ENCODE results near the gene DKKL1. TPM values are rescaled to one million over a fixed set of nuclear protein-coding genes. Genes with fewer than 3 reads are reported as not detected.

DKKL1 gene
- total and polyA plus RNA-seq, 7 donors = 0.17 to 3.6 (median 1.9) TPM; not detected in 3

DNA sequence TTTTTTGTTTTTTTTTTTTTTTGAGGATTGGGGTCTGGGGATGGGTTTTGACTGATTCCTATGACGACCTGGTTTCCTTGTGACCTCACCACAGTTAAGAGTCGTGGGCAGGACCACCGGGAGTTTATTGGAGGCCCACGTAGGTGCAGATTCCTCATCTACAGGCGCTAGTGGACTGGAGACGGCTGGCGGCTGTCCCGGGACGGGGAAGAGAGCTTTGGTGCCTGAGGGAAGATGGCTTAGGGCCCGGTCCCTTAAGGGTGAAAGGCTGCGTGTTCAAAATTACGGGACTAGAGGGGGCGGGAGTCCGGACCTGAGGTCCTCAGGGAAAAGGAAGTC lies 779 bp upstream of the DKKL1 start:
- H3K4me3 ChIP-seq = peak overlapping the region; percentile 76 to 92 (median 85)
- peaks cover 0 to 34% (median 20%) of the 10 kb centered on the region in 4 donors for H3K4me1 ChIP-seq
- WGBS, 2 donors = 1% methylated on average over 14 of the region's 14 CpGs
- DNase-seq = peak; percentile 86
- peaks cover 0 to 20% (median 9%) of the 10 kb centered on the region in 4 donors for H3K36me3 ChIP-seq
- no peaks in the 10 kb centered on the region for H3K27me3 ChIP-seq
- H3K27ac ChIP-seq = peak overlapping the region; percentile 93 to 98 (median 96)
- intact Hi-C loops (cut with DNase I) = loop anchor here (1.0 kb wide), 1 partner anchor 80 kb away; no protein-coding TSS in a partner anchor
- H3K9me3 ChIP-seq = no peaks in the 10 kb centered on the region
- TF ChIP-seq, protein P1, sequence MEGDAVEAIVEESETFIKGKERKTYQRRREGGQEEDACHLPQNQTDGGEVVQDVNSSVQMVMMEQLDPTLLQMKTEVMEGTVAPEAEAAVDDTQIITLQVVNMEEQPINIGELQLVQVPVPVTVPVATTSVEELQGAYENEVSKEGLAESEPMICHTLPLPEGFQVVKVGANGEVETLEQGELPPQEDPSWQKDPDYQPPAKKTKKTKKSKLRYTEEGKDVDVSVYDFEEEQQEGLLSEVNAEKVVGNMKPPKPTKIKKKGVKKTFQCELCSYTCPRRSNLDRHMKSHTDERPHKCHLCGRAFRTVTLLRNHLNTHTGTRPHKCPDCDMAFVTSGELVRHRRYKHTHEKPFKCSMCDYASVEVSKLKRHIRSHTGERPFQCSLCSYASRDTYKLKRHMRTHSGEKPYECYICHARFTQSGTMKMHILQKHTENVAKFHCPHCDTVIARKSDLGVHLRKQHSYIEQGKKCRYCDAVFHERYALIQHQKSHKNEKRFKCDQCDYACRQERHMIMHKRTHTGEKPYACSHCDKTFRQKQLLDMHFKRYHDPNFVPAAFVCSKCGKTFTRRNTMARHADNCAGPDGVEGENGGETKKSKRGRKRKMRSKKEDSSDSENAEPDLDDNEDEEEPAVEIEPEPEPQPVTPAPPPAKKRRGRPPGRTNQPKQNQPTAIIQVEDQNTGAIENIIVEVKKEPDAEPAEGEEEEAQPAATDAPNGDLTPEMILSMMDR (IDR thresholded peaks at IDR 0.05) = no peak
- no peak for TF ChIP-seq POLR2AphosphoS5 (IDR thresholded peaks at IDR 0.05)
- TF ChIP-seq EP300 (IDR thresholded peaks at IDR 0.05) = no peak
- no peak for TF ChIP-seq POLR2A (IDR thresholded peaks at IDR 0.05)

DNA sequence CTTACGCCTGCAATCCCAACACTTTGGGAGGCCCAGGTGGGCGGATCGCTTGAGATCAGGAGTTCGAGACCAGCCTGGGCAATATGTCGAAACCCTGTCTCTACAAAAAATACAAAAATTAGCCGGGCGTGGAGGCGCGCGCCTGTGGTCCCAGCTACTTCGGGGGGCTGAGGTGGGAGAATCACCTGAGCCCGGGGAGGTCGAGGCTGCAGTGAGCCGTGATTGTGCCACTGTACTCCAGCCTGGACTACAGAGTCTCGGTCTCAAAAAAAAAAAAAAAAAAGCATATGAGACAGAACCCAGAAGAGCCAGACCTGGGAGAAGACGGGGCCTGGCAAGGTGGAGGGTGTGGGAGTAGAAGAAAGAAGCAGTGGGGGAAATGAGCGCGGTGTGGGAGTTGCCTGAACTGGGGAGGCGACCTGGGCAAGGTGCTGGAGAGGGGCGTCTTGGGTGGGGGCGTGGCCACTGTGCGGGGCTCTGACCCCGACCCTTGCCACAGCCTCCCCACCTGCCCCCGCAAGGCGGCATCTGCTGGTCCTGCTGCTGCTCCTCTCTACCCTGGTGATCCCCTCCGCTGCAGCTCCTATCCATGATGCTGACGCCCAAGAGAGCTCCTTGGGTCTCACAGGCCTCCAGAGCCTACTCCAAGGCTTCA lies 533 bp downstream of the DKKL1 start:
- 70 to 72% methylated on average over 27 of the region's 27 CpGs for WGBS, 2 donors
- peak overlapping the region; percentile 93 to 98 (median 96) for H3K27ac ChIP-seq
- no peak for TF ChIP-seq POLR2AphosphoS5 (IDR thresholded peaks at IDR 0.05)
- TF ChIP-seq, protein P1 (IDR thresholded peaks at IDR 0.05) = no peak
- TF ChIP-seq EP300 (IDR thresholded peaks at IDR 0.05) = no peak
- no peak for TF ChIP-seq POLR2A (IDR thresholded peaks at IDR 0.05)
- DNase-seq = no peak
- peaks cover 0 to 7% (median 1%) of the 10 kb centered on the region in 4 donors for H3K36me3 ChIP-seq
- peaks cover 0 to 34% (median 20%) of the 10 kb centered on the region in 4 donors for H3K4me1 ChIP-seq
- H3K9me3 ChIP-seq = peaks cover 0 to 3% (median 2%) of the 10 kb centered on the region in 4 donors
- intact Hi-C loops (cut with DNase I) = no loop called here
- no peaks in the 10 kb centered on the region for H3K27me3 ChIP-seq
- peak overlapping the region in 3 of 4 donors; percentile 30 to 89 (median 76) for H3K4me3 ChIP-seq

DNA sequence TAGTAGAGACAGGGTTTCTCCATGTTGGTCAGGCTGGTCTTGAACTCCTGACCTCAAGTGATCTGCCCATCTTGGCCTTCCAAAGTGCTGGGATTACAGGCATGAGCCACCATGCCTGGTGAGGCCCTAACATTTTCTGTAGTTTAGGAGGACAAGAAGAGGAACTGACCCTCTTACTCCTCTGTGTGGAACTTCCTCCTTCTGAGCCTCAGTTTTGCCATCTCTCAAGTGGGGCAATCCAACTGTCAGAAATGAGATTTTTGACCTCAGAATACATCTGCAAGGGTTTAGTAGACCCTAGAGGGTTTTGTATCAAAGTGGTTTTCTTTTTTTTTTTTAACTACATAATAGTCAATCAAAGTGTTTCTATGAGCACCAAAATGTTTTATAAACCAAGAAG lies 2.4 kb downstream of the DKKL1 start:
- intact Hi-C loops (cut with DNase I) = no loop called here

DNA sequence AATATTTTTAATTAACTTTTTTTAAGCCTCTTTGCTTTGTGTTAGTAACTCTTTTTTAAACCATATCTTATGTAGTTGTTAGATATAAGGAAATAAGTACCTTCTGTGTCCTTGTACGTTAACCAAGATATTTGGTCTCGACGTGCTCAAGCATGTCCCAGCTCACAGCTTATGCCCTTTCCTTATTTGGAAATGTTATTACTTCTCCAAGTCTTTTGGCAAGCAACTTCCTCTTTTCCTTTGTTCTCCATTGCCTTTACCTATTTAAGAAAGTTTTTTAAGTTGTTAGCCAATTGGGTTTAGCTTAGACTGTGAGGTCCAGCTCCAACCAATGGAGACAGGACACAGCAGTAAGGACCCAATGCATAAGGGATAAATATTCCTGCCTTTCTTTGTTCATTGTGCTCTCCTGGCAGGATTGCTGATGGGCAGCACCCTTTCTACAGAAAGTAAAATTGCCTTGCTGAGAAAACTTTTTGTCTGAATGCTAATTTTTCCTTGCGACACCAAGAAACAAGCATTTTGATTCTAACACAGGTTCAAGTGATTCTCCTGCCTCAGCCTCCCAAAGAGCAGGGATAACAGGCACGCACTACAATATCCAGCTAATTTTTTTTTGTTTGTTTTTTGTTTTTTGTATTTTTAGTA lies 5.2 kb downstream of the DKKL1 start:
- intact Hi-C loops (cut with DNase I) = no loop called here
- WGBS, 2 donors = 83% methylated on average over 5 of the region's 5 CpGs
- TF ChIP-seq POLR2AphosphoS5 (IDR thresholded peaks at IDR 0.05) (no peak), EP300 (IDR thresholded peaks at IDR 0.05) (no peak), POLR2A (IDR thresholded peaks at IDR 0.05) (no peak)
- TF ChIP-seq, protein P1 (IDR thresholded peaks at IDR 0.05) = no peak
- Histone ChIP-seq H3K27ac (no peak overlapping the region), H3K4me3 (no peak overlapping the region), H3K36me3 (no peaks in the 10 kb centered on the region), H3K9me3 (peaks cover 0 to 9% (median 5%) of the 10 kb centered on the region in 4 donors), H3K27me3 (no peaks in the 10 kb centered on the region), H3K4me1 (peaks cover 0 to 5% (median 1%) of the 10 kb centered on the region in 4 donors)
- DNase-seq = no peak

More for the DNA sequence above, 2.4 kb downstream of the DKKL1 start:
- Histone ChIP-seq H3K36me3 (no peaks in the 10 kb centered on the region), H3K4me1 (peaks cover 0 to 21% (median 10%) of the 10 kb centered on the region in 4 donors), H3K27ac (no peak overlapping the region), H3K9me3 (peaks cover 0 to 9% (median 5%) of the 10 kb centered on the region in 4 donors), H3K4me3 (no peak overlapping the region), H3K27me3 (no peaks in the 10 kb centered on the region)
- TF ChIP-seq, protein P1 (IDR thresholded peaks at IDR 0.05) = no peak
- TF ChIP-seq POLR2A (IDR thresholded peaks at IDR 0.05) = no peak
- no peak for TF ChIP-seq EP300 (IDR thresholded peaks at IDR 0.05)
- no peak for TF ChIP-seq POLR2AphosphoS5 (IDR thresholded peaks at IDR 0.05)
- DNase-seq = no peak
